HUES64 (cell line): ENCODE measurements around the gene SDK2.

Experiments used
- H3K27ac ChIP-seq: 2 replicates; pipeline ENCODE4 v1.7.0; 2013; ENCODE audit warnings: low read depth, low read length, inconsistent platforms
- H3K27me3 ChIP-seq: 2 replicates; pipeline ENCODE4 v1.6.1; 2013; ENCODE audit warnings: mild to moderate bottlenecking, low read length; ENCODE audit not compliant: insufficient read depth
- H3K36me3 ChIP-seq: 2 replicates; pipeline ENCODE4 v1.6.1; 2013; ENCODE audit warnings: mild to moderate bottlenecking, low read length; ENCODE audit not compliant: insufficient read depth
- H3K4me1 ChIP-seq: 2 replicates; pipeline ENCODE4 v1.6.1; 2013; ENCODE audit warnings: mild to moderate bottlenecking, low read length, moderate library complexity; ENCODE audit not compliant: insufficient read depth
- H3K4me3 ChIP-seq: 2 replicates; pipeline ENCODE4 v1.5.1; 2013; ENCODE audit warnings: mild to moderate bottlenecking, low read length, moderate library complexity
- H3K9ac ChIP-seq: 2 replicates; pipeline ENCODE4 v1.6.1; 2013; ENCODE audit warnings: mild to moderate bottlenecking, low read depth, low read length
- H3K9me3 ChIP-seq: 2 replicates; pipeline ENCODE4 v1.6.1; 2013; ENCODE audit warnings: low read depth, low read length; ENCODE audit not compliant: insufficient read depth
- WGBS: fragments of 150-250, 120-280 bp; methylation state at CpG from one replicate; pipeline ENCODE4 v1.1.7; 2013; ENCODE audit warnings: missing lambda C conversion rate; 5-methylcytosine and 5-hydroxymethylcytosine counted together

Gene SDK2

DNA sequence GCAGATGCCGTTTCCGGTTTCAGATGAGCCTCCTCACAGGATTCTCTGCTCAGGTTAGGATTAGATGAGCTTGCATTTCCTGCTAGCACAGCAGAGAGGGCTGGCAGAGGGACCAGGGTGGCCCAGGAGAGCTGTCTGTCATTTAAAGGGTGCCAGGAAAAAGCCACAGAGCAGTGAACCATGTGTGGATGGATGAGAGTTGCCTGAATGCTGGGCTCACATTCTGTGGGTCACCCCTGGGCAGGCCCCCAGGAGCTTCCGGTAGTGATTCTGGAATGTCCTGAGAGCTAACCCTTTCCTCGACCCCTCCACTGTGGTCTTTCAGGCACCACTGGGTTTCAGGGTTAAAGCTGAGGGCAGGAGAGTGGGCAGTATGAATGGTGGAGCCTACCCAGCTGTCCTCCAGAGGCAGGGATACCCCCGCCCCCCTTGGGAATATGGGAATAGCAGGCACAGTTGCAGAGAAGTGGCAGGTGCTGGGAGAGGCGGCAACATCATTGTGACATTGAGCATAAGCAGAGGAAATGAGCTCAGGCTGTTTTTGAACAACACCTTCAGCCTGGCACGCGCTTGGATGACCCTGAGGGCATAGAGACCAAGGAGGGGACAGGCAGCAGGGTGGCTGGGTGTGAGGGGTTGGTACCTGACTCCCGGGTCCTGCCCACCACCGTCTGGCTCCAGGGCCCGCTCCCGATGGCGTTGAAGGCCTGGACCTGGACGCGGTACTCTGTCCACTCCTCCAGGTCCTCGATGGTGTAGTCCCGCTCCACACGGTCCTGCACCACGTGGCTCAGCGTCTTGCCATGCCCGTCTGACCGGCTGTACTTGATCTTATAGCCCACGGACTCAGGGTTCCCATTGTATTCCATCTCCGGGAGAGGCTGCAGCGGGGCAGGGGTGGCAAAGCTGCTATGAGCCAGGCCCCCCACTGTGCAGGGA lies 249.5 kb downstream of the SDK2 start:
- H3K36me3 ChIP-seq = no peaks in the 10 kb centered on the region; the same call in 1 of the 2 replicates
- 91% methylated on average over 25 of the region's 25 CpGs for WGBS
- no peaks in the 10 kb centered on the region for H3K27me3 ChIP-seq
- H3K9me3 ChIP-seq = no peaks in the 10 kb centered on the region
- H3K4me1 ChIP-seq = no peaks in the 10 kb centered on the region
- H3K27ac ChIP-seq = no peak overlapping the region
- H3K9ac ChIP-seq = no peak overlapping the region
- H3K4me3 ChIP-seq = no peak overlapping the region

DNA sequence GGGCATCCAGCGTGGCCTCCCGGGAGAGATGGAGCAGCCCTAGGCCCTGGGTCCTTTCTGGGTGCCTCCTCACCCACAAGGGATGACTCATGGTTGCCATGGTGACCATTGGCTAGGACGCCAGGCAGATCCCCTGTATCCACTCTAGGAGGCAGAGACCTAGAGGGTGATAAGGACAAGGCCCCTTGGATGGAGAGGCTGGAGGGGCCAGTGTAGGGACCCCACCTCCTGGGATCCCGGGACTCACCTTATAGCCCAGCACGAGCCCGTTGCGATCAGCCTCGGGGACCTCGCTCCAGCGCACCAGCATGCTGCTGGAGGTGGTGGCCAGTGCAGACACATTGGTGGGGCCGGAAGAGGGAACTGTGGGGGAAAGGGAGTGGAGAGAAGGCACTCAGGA lies 250.3 kb downstream of the SDK2 start:
- no peak overlapping the region for H3K27ac ChIP-seq
- WGBS = 90% methylated on average over 11 of the region's 11 CpGs
- H3K4me1 ChIP-seq = no peaks in the 10 kb centered on the region
- H3K4me3 ChIP-seq = no peak overlapping the region
- no peaks in the 10 kb centered on the region; the same call in 1 of the 2 replicates for H3K36me3 ChIP-seq
- H3K9ac ChIP-seq = no peak overlapping the region
- H3K9me3 ChIP-seq = no peaks in the 10 kb centered on the region
- no peaks in the 10 kb centered on the region for H3K27me3 ChIP-seq

- Histone ChIP-seq H3K27me3 (no peaks in the 10 kb centered on the region), H3K9me3 (no peaks in the 10 kb centered on the region), H3K36me3 (no peaks in the 10 kb centered on the region; the same call in 1 of the 2 replicates), H3K27ac (no peak overlapping the region), H3K9ac (no peak overlapping the region), H3K4me3 (no peak overlapping the region), H3K4me1 (no peaks in the 10 kb centered on the region)
- 93% methylated on average over 14 of the region's 14 CpGs for WGBS
These were observed 250.9 kb downstream of the SDK2 start for GRCh38 chr17:73393381-73393780.

DNA sequence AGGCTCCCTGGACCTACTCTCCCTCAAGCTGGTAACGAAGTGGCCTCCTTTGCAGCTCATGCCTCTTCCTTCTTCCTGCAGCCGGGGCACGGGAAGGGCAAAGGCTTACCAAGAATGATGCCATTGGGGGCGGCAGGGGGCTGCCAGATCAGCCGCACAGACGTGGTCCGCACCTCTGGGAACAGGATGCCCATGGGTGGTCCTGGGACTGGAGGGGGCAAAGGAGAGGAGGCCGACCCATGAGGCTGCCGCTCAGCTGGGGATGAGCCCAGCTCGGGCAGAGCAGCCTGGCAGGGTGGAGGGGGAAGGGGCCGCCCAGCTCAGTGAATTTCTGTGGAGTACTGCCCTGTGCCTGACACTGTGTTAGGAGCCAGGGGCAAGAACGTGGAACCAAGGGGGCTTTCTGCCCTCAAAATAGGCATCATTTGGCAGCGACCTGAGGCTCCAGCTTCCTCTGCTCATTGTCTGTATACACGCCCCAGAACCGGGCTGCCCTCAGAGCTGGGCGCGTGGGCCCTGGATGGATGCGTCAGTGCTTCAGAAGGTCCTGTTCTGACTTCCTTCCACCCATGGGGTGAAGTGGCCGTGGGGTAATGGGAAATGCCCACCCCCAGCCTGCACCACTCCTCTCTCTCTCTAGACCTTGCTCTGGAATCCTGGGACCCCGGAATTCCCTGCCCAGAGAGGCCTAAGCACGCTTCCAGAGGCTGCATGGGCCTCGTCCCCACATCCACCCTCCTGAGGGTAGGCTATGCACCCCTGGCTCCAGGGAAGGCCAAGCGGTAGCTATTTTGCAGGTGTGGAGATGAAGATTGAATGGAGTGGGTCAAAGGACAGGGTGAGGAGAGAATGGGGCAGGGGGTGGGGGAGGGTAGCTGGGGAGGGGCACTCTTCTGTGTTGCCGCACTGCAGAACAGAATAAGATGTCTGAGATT lies 252.6 kb downstream of the SDK2 start:
- Histone ChIP-seq H3K27ac (no peak overlapping the region), H3K9me3 (no peaks in the 10 kb centered on the region), H3K36me3 (no peaks in the 10 kb centered on the region; the same call in 1 of the 2 replicates), H3K4me1 (no peaks in the 10 kb centered on the region), H3K4me3 (no peak overlapping the region), H3K9ac (no peak overlapping the region), H3K27me3 (no peaks in the 10 kb centered on the region)
- WGBS = 94% methylated on average over 24 of the region's 24 CpGs

GRCh38 chr17:73390851-73391250 lies 253.4 kb downstream of the SDK2 start:
- Histone ChIP-seq H3K9me3 (no peaks in the 10 kb centered on the region), H3K4me1 (no peaks in the 10 kb centered on the region), H3K27me3 (no peaks in the 10 kb centered on the region), H3K27ac (no peak overlapping the region), H3K36me3 (no peaks in the 10 kb centered on the region; the same call in 1 of the 2 replicates), H3K9ac (no peak overlapping the region), H3K4me3 (no peak overlapping the region)
- 92% methylated on average over 11 of the region's 11 CpGs for WGBS

- Histone ChIP-seq H3K9me3 (no peaks in the 10 kb centered on the region), H3K36me3 (no peaks in the 10 kb centered on the region; the same call in 1 of the 2 replicates)
- 94% methylated on average over 16 of the region's 16 CpGs for WGBS
These were observed 254.0 kb downstream of the SDK2 start for GRCh38 chr17:73390221-73390620.

GRCh38 chr17:73389411-73389810 lies 254.8 kb downstream of the SDK2 start:
- WGBS = 90% methylated on average over 5 of the region's 6 CpGs
- H3K4me3 ChIP-seq = no peak overlapping the region
- H3K36me3 ChIP-seq = no peaks in the 10 kb centered on the region; the same call in 1 of the 2 replicates
- H3K9me3 ChIP-seq = no peaks in the 10 kb centered on the region
- H3K27me3 ChIP-seq = no peaks in the 10 kb centered on the region
- no peaks in the 10 kb centered on the region for H3K4me1 ChIP-seq
- H3K9ac ChIP-seq = no peak overlapping the region
- H3K27ac ChIP-seq = no peak overlapping the region

More at GRCh38 chr17:73390221-73390620, 254.0 kb downstream of the SDK2 start:
- Histone ChIP-seq H3K9ac (no peak overlapping the region), H3K27ac (no peak overlapping the region), H3K27me3 (no peaks in the 10 kb centered on the region), H3K4me3 (no peak overlapping the region), H3K4me1 (no peaks in the 10 kb centered on the region)

GRCh38 chr17:73388578-73388905 lies 255.7 kb downstream of the SDK2 start:
- Histone ChIP-seq H3K27me3 (no peaks in the 10 kb centered on the region), H3K27ac (no peak overlapping the region), H3K4me1 (no peaks in the 10 kb centered on the region), H3K9ac (no peak overlapping the region), H3K36me3 (no peaks in the 10 kb centered on the region; the same call in 1 of the 2 replicates), H3K4me3 (no peak overlapping the region), H3K9me3 (no peaks in the 10 kb centered on the region)

GRCh38 chr17:73387746-73388577 lies 256.3 kb downstream of the SDK2 start:
- Histone ChIP-seq H3K9ac (no peak overlapping the region), H3K4me3 (no peak overlapping the region), H3K4me1 (no peaks in the 10 kb centered on the region), H3K9me3 (no peaks in the 10 kb centered on the region), H3K27ac (no peak overlapping the region), H3K27me3 (no peaks in the 10 kb centered on the region), H3K36me3 (no peaks in the 10 kb centered on the region)
- 77% methylated on average over 28 of the region's 28 CpGs for WGBS

DNA sequence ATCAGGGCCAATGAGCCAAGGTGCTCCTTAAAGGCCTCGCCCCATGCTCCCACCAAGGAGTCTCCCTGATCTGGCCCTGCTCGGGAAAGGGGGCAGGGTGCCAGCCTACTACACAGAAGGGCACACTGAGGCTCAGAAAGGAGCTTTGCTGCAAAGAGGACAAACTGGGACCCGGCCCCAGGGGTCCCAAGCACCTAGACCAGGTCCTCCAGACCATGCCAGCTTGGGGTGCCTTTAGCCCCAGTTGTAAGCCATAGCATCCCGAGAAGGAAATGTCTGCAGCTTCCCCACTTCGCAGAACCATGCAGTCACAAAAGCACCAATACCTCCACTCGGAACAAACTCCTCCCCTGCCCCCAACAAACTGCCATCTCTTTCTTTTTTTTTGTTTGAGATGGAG lies 257.7 kb downstream of the SDK2 start:
- Histone ChIP-seq H3K4me1 (no peaks in the 10 kb centered on the region), H3K36me3 (no peaks in the 10 kb centered on the region), H3K4me3 (no peak overlapping the region), H3K27me3 (no peaks in the 10 kb centered on the region), H3K27ac (no peak overlapping the region), H3K9ac (no peak overlapping the region), H3K9me3 (no peaks in the 10 kb centered on the region)
- 90% methylated on average over 6 of the region's 6 CpGs for WGBS
